GM18505 (cell line): Measurements from ENCODE around the gene ZFP14.

Experiments
- ATAC-seq: cut with Tn5 transposase; IDR thresholded peaks from one replicate; pipeline ENCODE4 v1.9.1; 2021; ENCODE audit not compliant: unreplicated experiment
- POLR2A ChIP-seq: IDR thresholded peaks from 4 replicates; pipeline ENCODE4 v1.6.1; 2011; ENCODE audit warnings: borderline replicate concordance; ENCODE audit not compliant: insufficient read depth, insufficient read length; ENCODE audit errors: extremely low read depth

The ZFP14 gene

GRCh38 chr19:36378625-36379509 is at the start of gene ZFP14:
ZFP14 (minus strand) TSS chr19:36379201; CDS start chr19:36367892, 11,309 bp downstream.
- TF ChIP-seq POLR2A, result peak; percentile 62
- peak; percentile 96 for ATAC-seq

GRCh38 chr19:36423925-36424324 is 44.9 kb upstream of the ZFP14 start:
- ATAC-seq, result no peak
- TF ChIP-seq POLR2A, result no peak

- no peak for ATAC-seq
- no peak for TF ChIP-seq POLR2A
Measured at GRCh38 chr19:36421749-36422481, 42.9 kb upstream of the ZFP14 start.

GRCh38 chr19:36420961-36421748 is 42.2 kb upstream of the ZFP14 start:
- TF ChIP-seq POLR2A, result no peak
- no peak for ATAC-seq

- peak; percentile 88 for TF ChIP-seq POLR2A
- ATAC-seq, result peak; percentile 84
Measured at GRCh38 chr19:36418287-36419001, 39.4 kb upstream of the ZFP14 start, which contains the start of gene ZFP82. ZFP82 (minus strand) TSS chr19:36418644; CDS start chr19:36409789, 8,855 bp downstream.

- peak; percentile 10 for ATAC-seq
- TF ChIP-seq POLR2A, result no peak
Measured at GRCh38 chr19:36417752-36418286, 38.8 kb upstream of the ZFP14 start.

DNA sequence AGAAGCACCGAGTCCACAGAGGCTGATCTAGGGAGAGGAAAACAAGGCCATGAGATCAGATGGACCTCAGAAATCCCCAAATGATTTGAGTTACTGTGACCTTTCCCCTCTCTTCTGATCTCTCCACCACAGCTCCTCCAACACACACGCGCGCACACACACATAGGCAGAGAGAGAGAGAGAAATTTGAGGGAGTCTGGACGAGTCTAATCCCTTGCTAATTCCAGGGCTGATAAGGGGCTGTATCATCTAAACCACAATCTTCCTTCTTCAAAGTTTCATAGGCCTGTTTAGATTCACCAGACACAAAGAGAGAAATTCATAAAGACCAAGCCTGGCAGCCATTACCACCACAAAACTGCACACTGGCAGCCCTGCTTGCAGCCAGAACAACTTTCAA is 30.8 kb upstream of the ZFP14 start:
- ATAC-seq, result no peak

GRCh38 chr19:36408101-36408500 is 29.1 kb upstream of the ZFP14 start:
- no peak for TF ChIP-seq POLR2A
- ATAC-seq, result no peak

More for the DNA sequence above, 30.8 kb upstream of the ZFP14 start:
- TF ChIP-seq POLR2A, result no peak

DNA sequence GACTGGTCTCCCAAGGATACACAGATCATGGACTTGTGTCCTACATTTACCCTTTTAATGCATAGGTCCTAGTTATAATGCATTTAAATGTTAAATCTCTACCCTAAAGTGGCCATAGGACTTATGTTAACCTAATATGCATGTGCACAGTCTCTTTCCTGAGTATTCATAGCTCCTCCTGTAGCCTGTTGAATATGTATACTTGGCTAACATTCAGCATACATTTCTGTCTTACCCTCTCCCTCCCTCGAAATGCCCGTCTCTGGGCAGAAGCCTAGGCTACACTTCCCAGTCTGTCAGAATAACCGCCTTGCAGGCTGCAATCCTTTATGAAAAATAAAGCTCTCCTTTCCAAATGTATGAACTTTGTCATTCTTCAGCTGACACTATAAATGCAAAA is 25.5 kb upstream of the ZFP14 start:
- no peak for ATAC-seq
- TF ChIP-seq POLR2A, result no peak

DNA sequence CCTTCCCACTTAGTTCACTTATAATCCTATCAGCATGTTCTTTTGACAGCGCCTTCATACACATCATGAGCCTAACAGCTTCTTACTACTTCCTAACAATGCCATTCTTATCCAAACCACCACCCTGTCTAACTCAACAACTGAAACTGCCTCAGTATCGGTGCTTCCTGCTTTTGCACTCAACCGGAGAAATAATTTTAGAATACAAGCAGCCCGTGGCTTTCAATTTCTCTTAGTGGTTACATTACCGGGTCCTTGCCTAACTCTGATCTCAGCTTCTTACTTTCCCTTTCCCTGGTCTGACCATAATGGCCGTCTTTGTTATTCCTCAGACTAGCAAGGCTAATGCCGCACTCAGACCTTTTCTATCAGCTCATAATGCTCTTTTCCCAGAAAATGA is 22.5 kb upstream of the ZFP14 start:
- no peak for TF ChIP-seq POLR2A
- no peak for ATAC-seq

- TF ChIP-seq POLR2A, result no peak
- no peak for ATAC-seq
Measured at GRCh38 chr19:36398571-36398970, 19.6 kb upstream of the ZFP14 start.

DNA sequence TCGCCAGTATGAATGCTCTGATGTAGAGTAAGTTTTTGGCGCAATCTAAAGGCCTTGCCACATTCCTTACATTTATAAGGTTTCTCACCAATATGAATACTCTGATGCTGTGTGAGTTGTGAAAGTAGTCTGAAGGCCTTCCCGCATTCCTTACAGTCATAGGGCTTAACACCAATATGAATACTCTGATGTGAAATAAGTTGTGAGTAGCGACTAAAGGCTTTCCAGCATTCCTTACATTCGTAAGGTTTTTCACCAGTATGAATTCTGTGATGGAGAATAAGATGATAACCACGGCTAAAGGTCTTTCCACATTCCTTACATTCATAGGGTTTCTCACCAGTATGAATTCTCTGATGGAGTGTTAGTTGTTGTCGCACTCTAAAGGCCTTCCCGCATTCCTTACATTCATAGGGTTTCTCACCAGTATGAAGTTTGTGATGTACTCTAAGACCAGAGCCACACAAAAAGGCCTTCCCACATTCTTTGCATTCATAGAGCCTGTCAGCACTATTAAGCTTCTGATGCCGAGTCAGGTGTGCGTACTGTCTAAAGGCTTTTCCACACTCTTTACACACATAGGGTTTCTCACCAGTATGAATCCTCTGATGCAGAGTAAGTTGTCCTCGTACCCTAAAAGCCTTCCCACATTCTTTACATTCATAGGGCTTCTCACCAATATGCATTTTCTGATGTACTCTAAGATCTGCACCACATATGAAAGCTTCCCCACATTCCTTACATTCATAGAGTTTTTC is 14.1 kb upstream of the ZFP14 start:
- no peak for TF ChIP-seq POLR2A
- no peak for ATAC-seq

GRCh38 chr19:36379510-36379819 is 464 bp upstream of the ZFP14 start:
- ATAC-seq, result no peak
- no peak for TF ChIP-seq POLR2A
